Ammon's horn (tissue), 1 donor: ENCODE results near the gene TEX38.
"Not testable (repeated sequence)": the region's sequence is repeated elsewhere in the genome, so short reads cannot be mapped to it uniquely, and the experiment has no call there.

Experiments used
- DNase-seq: peaks from one replicate; pipeline ENCODE4 v3.0.0-alpha.2; 2016; ENCODE audit warnings: low spot score

The TEX38 gene

DNA sequence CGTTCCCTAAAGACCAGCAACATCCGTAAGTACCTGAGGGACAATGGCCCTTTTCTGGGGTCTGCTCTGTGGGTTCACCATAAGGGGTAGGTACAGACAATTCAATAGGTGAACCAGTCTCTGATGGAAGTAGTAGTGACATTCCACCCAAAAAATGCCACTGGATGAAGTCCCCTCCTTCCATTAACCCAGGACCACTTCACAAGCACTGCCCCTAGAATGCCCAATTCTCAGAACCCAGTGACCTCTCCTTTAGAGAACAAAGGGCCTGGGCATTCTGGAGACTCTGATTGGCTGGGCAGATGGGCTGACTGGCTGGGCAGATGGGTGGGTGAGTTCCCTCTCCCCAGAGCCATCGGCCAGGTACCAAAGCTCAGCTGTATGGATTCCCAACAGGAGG lies at the start of gene TEX38:
TSS of gene TEX38 (plus strand) at position 301 of the 400 bp plus-strand sequence. CDS start at position 382, 81 bp downstream.
- no peak for DNase-seq

DNA sequence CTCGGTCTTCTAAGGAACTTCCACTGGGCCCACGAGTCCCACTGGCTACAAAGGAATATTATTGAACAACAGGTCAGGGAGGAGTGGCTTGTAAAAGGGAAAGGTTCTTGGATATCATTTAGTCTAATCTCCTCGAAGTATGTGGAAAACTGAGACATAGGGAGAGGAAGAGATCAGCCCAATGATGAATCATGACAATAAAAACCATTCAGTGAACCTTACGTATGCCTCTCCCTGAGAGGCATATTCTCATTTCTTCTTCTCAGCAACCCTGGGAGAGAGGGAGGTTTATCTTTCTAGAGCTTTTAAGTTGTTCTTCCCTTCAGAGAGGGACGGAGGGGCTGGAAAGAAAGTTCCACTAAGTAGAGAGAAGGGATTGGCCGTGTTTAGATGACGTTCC lies 49.7 kb upstream of the TEX38 start:
- no peak for DNase-seq

DNA sequence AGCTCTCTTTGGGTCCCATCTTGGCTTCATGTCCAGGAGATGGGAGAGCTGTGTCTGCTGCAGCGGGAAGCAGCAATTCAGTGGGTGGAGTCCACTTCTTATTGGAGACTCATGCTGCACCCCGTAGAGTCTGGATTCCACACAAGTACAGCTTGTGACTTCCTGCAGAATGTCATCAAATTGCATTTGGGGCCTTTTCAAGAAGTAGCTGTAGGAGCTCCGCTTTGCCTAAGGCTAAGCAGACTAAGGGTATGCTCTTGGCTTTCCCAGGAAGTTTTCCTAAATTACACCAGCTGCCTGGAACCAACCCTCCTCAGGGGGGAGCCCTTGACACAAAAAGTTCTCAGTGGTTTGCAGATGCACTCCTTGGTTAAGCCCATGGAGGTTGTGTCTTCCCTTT lies 49.3 kb upstream of the TEX38 start:
- no peak for DNase-seq

DNA sequence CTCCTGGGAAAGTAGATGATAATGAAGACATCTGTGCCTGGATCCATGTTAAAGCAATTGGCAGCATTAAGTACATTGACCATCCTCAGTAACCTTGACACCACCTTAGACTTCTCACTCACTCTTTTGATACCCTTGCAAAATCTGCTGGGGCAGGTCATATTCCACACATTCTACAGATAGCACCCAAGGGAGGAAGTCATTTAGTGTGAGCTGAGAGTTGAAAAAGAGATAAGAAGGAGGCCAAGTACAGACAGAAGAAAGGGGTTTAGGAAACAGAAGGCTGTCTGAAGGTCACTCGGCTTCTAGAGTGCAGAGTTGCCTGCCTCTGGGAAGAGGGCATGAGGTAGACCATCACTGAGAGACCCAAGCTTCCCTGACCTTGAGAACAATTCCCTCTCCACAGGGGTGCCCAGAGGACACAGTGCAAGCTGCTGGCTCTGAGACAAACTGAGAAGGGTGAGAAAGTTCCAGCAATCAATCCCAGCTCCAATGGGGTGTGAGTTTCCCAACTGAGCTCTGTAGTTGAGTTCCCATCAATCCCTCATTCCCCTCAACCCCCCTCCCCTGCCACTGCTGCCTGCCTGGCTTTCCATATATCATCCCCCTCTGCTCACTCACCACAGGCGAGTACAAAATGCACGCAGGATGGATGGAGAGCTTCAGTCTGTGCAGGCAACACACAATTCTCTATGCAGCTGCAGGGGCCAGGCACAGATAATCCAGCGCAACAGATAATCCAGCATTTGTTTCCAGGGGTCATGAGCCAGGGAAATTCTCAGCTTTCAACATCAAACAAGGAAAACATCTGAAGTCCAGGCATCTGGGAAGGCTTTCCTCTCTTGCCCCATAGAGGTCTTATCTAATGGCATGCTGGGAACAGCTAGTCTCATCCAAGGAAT lies 47.7 kb upstream of the TEX38 start:
- DNase-seq: no peak

DNA sequence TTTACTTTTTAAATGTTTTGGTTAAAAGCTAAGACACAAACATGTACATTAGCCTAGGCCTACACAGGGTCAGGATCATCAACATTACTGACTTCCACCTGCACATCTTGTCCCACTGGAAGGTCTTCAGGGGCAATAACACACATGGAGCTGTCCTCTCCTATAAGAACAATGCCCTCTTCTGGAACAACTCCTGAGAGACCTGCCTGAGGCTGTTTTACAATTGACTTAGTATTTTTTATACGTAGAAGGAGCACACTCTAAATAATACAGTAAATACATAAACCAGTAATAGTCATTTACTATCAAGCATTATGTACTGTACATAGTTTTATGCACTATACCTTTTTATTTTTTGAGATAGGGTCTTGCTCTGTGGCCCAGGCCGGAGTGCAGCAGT lies 40.9 kb upstream of the TEX38 start:
- DNase-seq: no peak

DNA sequence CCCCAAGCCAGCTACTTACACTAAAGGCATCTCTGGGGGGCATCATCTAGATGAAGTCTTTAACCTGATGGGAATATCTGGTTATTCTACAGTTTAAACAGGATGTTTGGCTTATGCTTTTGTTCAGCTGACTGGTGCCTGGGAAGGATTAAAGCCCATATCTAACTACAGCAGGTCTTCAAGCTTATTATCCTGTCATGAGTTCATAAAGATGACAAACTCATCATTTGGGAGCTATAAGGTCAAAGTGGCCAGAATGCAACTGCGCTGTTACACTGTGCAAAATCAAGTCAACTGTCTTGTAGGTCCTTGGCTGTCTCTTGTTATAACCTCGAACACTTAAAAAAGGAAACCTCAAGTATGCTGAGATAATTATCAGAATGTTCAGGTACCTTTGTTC lies 36.4 kb upstream of the TEX38 start:
- DNase-seq: no peak

DNA sequence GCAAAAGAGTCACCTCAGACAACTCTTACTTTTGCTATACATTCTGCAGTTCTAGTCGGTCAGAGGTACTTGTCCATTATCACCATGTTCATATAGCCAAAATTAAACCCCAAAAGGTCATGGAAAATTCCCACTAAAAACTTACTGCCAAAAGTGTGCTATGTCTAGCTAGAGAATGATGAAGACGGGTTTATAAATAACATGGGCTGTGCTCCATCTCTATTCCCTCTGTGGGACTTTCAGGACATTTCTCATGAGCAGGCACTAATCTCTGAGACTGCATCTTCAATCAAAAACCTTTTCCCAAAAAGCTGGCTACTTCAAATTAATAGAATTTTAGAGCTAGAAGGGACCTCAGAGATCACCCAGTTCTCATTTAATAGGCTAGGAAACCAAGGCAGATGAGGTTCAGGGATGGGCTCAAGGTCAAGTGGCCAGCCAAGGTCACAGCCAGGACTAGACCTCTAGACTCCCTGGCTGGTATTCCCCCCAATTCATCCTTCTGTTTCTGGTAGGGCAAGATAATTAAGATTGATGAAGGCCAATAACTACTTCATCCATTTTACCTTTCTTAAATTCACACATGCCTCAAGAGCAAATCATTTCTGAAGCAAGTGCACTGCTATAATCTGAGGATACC lies 34.1 kb upstream of the TEX38 start:
- DNase-seq: no peak

DNA sequence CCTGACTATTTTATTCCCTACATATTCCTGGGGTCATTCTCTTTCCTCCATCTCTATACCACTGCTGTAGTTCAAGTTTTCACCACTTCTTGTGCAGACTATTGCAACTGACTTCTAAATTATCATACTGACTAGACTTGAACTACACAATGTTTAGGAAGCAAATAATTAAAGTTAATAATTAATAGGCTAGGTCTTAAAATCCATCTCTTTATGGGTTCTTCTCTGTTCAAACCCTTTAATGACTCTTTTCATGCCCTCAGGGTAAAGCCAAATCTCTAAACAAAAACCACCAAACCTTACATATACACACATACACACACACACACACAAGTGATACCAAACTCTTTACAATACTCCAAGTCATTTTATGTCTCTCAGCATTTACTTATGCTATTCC lies 32.7 kb upstream of the TEX38 start:
- no peak for DNase-seq

DNA sequence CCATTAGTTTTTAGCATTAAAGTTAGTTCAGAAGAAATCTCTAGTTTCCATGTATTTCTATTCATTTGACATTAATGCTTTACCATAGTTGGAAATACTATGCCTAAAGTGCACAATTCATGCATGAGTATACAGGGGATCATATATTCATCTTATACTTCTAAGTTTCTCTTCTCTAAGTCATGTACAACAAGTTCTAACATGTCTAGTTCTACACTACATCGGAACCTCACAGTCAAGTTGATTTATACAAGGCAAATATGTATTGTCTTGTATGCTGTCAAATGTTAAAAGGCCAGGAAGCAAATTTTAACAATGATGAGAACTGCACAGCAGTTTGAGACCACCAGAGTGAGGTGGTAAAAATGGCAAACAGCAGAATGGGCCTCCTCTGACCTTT lies 32.1 kb upstream of the TEX38 start:
- no peak for DNase-seq

DNA sequence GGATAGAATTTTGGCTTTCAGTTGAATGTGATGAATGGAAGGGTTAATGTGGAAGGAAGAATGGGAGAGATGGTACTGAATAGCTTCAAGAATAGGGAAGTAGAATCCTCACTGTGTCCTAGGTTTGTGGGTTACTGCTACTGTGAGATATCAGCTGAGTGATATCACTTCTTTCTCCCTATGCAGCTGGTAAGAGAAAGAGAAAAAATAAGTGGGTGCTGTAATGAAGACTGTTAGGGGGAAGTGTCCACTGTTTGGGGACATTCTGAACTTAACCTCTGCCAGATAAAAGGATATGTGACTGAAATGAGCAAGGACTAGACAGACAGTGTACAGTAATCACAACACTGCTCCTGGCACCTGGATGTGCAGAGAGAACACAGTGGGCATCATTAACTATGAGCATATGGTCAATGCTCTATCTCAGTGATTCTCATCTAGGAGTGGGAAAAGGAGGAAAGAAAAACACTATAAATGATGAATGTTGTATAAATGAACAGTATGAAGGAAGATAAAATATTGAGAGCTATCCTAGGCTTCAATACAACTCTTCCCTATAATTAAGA lies 29.5 kb upstream of the TEX38 start:
- DNase-seq: no peak

DNA sequence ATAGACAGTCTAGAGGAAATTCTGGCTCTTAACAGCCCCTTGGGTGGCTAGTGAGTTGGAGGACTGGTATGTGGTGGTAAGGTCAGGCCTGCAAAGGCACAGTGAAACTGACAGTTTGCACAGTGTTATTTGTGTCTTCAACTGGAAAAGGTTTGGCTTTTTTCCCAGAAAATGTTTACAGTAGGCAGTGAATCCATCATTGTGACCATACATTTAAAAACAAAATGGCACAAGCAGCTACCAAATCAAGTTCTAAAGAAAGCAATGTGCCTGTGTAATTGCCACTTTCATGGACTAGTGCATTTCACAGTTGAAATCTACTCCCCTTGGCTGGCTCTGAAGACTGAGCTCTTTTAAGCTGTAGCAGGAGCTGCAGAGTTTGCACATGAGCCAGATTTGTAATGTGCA lies 28.3 kb upstream of the TEX38 start:
- DNase-seq: peak; percentile 11

DNA sequence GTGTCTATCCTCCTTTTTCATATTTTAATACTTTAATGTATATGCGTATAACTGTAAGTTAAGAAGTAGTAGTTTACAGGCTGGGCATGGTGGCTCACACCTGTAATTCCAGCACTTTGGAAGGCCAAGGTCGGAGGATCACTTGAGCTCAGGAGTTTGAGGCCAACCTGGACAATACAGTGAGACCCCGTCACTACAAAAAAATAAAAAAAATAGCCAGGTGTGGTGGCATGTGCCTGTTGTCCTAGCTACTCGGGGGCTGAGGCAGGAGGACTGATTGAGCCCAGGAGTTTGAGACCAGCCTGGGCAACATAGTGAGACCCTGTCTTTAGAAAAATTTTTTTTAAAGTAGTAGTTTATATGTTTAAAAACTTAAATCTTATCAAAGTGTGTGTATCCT lies 25.8 kb upstream of the TEX38 start:
- no peak for DNase-seq

DNA sequence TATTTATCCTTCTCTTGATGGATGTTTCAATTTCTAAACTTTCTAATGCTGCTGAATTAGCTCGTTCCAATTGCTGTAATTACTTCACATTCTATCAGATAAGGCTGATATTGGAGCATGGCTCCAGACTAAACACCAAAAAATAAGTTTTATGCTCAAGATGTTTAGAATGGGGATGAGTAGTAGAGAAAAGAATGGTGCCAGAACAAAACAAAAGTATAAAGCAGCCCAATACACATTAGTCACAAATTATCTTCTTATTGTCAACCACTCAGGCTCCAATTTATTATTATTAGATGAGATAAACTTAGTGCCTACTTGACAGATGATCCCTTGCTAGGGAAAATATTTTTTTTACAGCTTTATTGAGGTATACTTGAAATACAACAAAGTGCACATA lies 25.3 kb upstream of the TEX38 start:
- DNase-seq: no peak

DNA sequence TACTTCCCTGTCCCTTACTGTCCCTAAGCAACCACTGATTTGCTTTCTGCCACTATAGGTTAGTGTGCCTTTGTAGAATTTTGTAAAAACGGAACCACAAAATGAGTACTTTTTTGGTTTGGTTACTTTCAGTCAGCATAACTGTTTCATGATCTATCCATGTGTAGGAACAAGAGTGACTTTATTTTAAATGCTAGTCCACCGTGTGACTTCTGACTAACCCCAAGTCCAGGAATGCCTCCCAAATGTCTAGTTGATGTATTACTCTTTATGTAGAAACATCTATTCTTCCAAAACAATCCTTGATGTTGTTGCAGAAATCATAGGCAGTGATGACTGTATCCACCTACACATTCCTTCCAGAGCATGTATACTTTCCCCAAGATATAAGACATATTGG lies 24.8 kb upstream of the TEX38 start:
- no peak for DNase-seq

DNA sequence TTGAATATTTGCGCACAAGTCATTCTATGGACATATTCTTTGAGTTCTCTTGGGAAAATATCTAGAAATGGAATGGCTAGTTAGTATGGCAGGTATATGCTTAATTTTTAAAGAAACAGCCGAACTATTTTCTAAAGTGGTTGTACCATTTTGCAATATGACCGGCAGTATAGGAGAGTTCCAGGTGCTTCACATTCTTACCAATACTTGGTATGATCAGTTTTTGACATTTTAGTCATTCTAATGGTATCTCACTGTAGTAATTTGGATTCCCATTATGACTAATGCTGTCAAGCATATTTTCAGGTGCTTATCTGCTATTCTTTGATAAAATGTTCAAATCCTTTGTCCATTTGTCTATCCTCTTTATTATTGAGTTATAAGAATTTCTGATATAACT lies 24.0 kb upstream of the TEX38 start:
- DNase-seq: no peak

DNA sequence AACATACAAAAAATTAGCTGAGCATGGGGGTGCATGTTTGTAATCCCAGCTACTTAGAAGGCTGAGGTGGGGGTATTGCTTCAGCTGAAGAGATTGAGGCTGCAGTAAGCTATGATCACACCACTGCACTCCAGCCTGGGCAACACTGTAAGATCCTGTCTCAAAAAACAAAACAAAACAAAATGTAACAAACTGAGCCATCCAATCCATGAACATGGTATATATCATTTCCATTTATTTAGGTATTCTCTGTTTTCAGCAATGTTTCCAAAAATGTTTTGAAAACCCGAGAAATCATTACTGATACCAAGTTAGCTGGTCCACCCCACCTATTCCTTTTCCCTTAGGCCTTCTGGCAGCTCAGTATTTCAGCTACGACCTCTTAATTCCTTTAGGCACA lies 21.9 kb upstream of the TEX38 start:
- DNase-seq: no peak

DNA sequence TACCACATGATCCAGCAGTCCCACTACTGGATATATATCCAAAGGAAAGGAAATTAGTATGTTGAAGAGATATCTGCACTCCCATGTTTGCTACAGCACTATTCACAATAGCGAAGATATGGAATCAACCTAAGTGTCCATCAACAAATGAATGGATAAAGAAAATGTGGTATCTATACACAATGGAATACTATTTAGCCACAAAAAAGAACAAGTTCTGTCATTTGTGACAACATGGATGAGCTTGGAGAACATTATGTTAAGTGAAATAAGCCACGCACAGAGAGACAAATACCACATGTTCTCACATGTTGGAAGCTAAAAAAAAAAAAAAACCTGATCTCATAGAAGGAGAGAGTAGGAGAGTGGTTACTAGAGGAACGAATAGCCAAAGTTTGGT lies 21.2 kb upstream of the TEX38 start:
- DNase-seq: no peak

DNA sequence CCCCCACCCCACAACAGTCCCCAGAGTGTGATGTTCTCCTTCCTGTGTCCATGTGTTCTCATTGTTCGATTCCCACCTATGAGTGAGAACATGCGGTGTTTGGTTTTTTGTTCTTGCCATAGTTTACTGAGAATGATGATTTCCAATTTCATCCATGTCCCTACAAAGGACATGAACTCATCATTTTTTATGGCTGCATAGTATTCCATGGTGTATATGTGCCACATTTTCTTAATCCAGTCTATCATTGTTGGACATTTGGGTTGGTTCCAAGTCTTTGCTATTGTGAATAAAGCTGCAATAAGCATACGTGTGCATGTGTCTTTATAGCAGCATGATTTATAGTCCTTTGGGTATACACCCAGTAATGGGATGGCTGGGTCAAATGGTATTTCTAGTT lies 20.5 kb upstream of the TEX38 start:
- DNase-seq: not testable (repeated sequence)

DNA sequence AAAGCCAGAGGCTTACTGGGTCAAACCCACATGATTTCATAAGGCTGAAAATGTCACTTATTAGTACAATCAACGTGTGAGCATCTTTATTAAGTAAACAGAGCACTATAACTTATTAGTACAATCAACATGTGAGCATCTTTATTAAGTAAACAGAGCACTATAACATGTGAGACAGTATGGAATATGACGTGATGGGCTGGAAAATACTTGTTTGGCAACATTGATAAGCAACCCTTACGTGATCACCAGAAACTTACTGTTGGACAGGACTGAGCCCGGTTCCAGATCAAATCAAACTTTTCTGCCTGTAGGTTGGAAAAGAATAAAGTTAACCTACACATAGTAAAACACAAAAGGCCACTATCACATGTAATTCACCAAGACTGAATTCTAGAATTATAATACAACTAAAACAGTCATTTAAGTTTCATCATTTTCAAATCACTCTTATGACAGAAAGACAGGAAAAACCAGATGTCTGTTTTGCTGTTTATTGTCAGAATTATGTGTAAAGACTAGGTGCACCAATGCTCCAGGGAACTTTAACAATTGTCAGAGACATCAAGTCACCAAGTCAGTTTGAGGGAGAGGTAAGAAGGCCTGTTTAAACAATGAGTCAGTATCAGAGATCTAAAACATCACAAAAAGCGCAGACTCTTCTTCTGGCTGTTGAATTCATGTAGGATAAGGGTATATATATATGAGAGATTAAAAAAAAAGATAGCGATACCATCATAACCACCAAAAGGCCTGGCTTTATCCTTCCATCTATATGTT lies 19.1 kb upstream of the TEX38 start:
- DNase-seq: no peak

DNA sequence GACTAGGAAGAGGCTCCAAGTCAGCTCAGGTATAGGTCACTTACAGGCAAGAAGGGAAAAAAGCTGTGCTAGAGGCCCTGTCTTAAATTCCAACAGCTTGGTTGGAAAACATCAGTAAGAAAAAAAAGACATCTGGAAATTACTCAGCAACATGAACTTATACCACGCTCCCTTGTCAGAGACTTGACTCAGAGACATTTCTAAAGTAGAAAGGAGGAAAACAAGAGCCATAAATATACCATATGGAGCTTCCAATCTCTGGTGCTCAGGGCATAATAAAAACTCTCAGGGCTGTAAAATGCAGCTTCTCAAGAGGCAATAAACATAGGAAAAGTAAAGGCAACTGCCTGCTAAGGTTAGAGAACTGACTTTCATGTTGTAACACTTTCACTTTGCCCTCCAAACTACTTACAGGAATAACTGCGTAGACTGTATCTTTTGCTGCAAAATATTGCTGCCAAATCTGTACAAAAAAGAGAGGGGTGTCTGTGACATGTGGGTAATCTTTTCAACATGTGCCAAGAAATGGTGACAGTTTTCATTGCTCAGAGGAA lies 18.2 kb upstream of the TEX38 start:
- DNase-seq: peak; percentile 7

DNA sequence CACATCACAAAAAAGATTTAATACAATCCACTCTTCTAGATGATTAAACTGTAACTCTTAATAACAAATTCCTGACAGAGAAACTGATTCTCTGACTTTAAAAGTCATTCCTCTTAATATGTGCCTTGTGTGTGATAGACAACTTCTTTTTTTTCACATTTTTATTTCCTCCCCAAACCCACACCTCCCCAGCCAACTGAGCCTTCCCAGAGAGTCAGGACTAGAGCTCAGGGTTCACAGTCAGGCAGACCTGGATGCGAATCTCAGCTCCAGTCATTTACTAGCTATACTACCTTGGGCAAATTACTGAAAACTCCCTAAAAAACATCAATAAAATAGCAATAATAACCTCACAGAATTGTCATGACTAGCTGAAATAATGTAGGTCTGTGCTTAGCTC lies 17.6 kb upstream of the TEX38 start:
- no peak for DNase-seq

DNA sequence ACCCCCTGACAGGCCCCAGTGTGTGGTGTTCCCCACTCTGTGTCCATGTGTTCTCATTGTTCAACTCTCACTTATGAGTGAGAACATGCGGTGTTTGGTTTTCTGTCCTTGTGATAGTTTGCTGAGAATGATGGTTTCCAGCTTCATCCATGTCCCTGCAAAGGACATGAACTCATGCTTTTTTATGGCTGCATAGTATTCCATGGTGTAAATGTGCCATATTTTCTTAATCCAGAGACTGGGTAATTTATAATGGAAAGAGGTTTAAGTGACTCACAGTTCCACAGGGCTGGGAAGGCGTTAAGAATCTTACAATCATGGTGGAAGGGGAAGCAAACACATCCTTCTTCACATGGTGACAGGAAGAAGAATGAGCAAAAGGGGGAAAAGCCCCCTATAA lies 17.0 kb upstream of the TEX38 start:
- not testable (repeated sequence) for DNase-seq
